KMS-11 (cell line): ENCODE measurements around the gene KIF27.

Experiments used
- H2AFZ ChIP-seq: fragments of 200-600 bp; sonication (generic); 2 replicates; pipeline ENCODE4 v1.6.1; 2016; ENCODE audit warnings: antibody characterized with exemption, mixed run types, low read depth
- H3K27ac ChIP-seq: fragments of 200-600 bp; sonication (generic); 2 replicates; pipeline ENCODE4 v1.6.1; 2016; ENCODE audit warnings: mild to moderate bottlenecking, mixed run types
- H3K27me3 ChIP-seq: fragments of 200-600 bp; sonication (generic); 2 replicates; pipeline ENCODE4 v1.6.1; 2017; ENCODE audit warnings: mild to moderate bottlenecking, low read depth, mixed run types, moderate library complexity; ENCODE audit not compliant: insufficient read depth
- H3K36me3 ChIP-seq: fragments of 200-600 bp; sonication (generic); 2 replicates; pipeline ENCODE4 v1.6.1; 2017; ENCODE audit warnings: mild to moderate bottlenecking, mixed run types; ENCODE audit not compliant: insufficient read depth
- H3K4me1 ChIP-seq: fragments of 200-600 bp; sonication (generic); 2 replicates; pipeline ENCODE4 v1.6.1; 2016; ENCODE audit warnings: mild to moderate bottlenecking, low read depth, mixed run types; ENCODE audit not compliant: poor library complexity, severe bottlenecking
- H3K4me2 ChIP-seq: fragments of 200-600 bp; sonication (generic); 2 replicates; pipeline ENCODE4 v1.7.0; 2016; ENCODE audit warnings: mild to moderate bottlenecking, mixed run types
- H3K4me3 ChIP-seq: fragments of 200-600 bp; sonication (generic); IDR thresholded peaks from 2 replicates; pipeline ENCODE4 v1.6.1; 2017; ENCODE audit warnings: low read depth, low read length, mixed read lengths; ENCODE audit not compliant: insufficient read depth
- H3K79me2 ChIP-seq: fragments of 200-600 bp; sonication (generic); 2 replicates; pipeline ENCODE4 v1.6.1; 2016; ENCODE audit warnings: low read depth, mixed run types; ENCODE audit not compliant: insufficient read depth
- H3K9ac ChIP-seq: fragments of 200-600 bp; sonication (generic); 2 replicates; pipeline ENCODE4 v1.6.1; 2016; ENCODE audit warnings: mild to moderate bottlenecking, mixed run types
- H4K20me1 ChIP-seq: fragments of 200-600 bp; sonication (generic); 2 replicates; pipeline ENCODE4 v1.6.1; 2016; ENCODE audit warnings: mild to moderate bottlenecking, mixed run types; ENCODE audit not compliant: insufficient read depth
- TF ChIP-seq, protein P1 (sequence below): fragments of 200-600 bp; sonication (generic); conservative IDR thresholded peaks from 2 replicates; pipeline ENCODE4 v1.6.1; 2017; ENCODE audit warnings: low read depth, mild to moderate bottlenecking, antibody characterized with exemption, low read length, moderate library complexity, mixed read lengths

Gene KIF27

DNA sequence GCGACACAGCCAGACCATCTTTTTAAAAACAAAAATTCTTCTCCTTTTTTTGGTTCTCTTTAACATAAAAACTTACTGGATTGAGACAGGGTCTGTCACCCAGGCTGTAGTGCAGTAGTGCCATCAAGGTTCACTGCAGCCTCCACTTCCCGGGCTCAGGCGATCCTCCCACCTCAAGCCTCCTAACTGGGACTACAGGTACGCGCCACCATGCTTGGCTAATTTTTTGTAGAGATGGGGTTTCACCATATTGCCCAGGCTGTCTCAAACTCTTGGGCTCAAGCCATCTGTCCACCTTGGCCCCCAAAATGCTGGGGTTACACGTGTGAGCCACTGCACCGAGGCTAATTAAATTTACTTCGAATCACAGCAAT, 45.0 kb upstream of the KIF27 start:
- peaks cover 10% of the 10 kb centered on the region; the same call in 1 of the 2 replicates for H3K79me2 ChIP-seq
- H3K36me3 ChIP-seq, result peaks cover 17% of the 10 kb centered on the region; the same call in 1 of the 2 replicates
- H3K9ac ChIP-seq, result no peak overlapping the region
- no peak overlapping the region for H3K4me3 ChIP-seq
- H2AFZ ChIP-seq, result no peak overlapping the region
- H4K20me1 ChIP-seq, result no peaks in the 10 kb centered on the region; the same call in 1 of the 2 replicates
- peaks cover 8% of the 10 kb centered on the region for H3K4me1 ChIP-seq
- H3K27ac ChIP-seq, result no peak overlapping the region
- no peak overlapping the region for H3K4me2 ChIP-seq
- no peaks in the 10 kb centered on the region for H3K27me3 ChIP-seq
- TF ChIP-seq, protein P1, sequence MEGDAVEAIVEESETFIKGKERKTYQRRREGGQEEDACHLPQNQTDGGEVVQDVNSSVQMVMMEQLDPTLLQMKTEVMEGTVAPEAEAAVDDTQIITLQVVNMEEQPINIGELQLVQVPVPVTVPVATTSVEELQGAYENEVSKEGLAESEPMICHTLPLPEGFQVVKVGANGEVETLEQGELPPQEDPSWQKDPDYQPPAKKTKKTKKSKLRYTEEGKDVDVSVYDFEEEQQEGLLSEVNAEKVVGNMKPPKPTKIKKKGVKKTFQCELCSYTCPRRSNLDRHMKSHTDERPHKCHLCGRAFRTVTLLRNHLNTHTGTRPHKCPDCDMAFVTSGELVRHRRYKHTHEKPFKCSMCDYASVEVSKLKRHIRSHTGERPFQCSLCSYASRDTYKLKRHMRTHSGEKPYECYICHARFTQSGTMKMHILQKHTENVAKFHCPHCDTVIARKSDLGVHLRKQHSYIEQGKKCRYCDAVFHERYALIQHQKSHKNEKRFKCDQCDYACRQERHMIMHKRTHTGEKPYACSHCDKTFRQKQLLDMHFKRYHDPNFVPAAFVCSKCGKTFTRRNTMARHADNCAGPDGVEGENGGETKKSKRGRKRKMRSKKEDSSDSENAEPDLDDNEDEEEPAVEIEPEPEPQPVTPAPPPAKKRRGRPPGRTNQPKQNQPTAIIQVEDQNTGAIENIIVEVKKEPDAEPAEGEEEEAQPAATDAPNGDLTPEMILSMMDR, result no peak

DNA sequence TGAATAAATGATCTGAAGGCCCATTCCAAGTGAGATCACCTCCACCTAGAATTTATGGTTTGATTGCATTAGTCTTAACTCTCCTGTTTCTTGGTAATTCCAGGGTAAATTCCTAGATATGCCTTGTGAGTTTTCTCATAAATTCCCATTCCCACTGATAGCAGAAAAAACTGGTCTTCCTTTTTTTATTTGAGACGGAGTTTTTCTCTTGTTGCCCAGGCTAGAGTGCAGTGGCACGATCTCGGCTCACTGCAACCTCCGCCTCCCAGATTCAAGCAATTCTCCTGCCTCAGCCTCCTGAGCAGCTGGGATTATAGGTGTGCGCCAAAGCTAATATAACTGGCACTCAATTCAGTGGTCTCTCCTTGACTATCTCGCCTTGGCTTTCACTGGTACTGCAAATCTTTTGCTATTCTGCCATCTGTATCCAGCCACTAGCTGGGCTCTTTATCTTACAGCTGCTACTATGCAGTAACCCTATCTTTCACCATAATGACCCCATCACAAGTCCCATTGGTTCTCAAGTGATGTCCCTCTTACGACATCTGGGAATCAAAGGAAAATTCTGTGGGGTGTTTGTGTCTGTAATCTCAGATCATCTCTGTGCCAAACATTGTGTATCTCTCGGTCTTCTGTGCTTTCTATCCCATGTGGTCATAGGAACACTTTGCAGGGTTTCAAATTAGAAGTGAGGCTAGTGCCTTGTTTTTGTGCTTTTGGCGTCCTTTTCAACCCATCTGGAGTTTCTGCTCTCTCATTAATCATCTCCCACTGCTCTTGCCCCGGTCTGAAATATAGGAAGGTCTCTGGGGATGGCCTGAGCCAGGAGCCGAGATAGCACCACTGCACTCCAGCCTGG, 44.3 kb upstream of the KIF27 start:
- TF ChIP-seq, protein P1, result no peak
- Histone ChIP-seq H3K36me3 (peaks cover 16% of the 10 kb centered on the region; the same call in 1 of the 2 replicates), H3K27ac (peak overlapping the region; percentile 25; the same call in 1 of the 2 replicates), H3K4me1 (peaks cover 8% of the 10 kb centered on the region), H3K9ac (no peak overlapping the region), H3K4me3 (no peak overlapping the region), H3K79me2 (peaks cover 4% of the 10 kb centered on the region; the same call in 1 of the 2 replicates), H3K27me3 (no peaks in the 10 kb centered on the region), H4K20me1 (no peaks in the 10 kb centered on the region; the same call in 1 of the 2 replicates), H2AFZ (no peak overlapping the region), H3K4me2 (no peak overlapping the region)

DNA sequence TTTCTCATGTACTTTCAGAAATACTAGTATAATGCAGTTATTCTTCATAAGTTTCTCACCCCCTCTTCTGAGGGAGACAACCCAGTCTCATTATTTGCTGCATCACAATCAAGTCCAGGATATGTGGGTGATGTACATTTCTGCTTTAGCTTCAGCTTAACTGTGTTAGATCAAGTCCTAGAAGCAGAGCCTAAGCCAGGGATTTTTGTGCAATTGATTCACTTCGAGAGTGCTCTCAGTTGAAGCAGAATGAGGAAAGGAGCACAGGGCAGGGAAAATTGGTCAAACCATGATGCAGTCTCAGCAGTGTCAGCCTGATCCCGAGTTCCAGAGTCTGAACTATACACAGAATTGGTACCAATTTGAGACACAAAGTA, 43.7 kb upstream of the KIF27 start:
- no peaks in the 10 kb centered on the region for H3K27me3 ChIP-seq
- no peak overlapping the region for H3K9ac ChIP-seq
- H4K20me1 ChIP-seq, result no peaks in the 10 kb centered on the region
- peaks cover 9% of the 10 kb centered on the region; the same call in 1 of the 2 replicates for H3K36me3 ChIP-seq
- no peak overlapping the region for H3K4me3 ChIP-seq
- H3K4me2 ChIP-seq, result no peak overlapping the region
- TF ChIP-seq, protein P1, result no peak
- no peak overlapping the region for H2AFZ ChIP-seq
- no peaks in the 10 kb centered on the region; the same call in 1 of the 2 replicates for H3K79me2 ChIP-seq
- peaks cover 6% of the 10 kb centered on the region for H3K4me1 ChIP-seq
- H3K27ac ChIP-seq, result peak overlapping the region; percentile 25; the same call in 1 of the 2 replicates

DNA sequence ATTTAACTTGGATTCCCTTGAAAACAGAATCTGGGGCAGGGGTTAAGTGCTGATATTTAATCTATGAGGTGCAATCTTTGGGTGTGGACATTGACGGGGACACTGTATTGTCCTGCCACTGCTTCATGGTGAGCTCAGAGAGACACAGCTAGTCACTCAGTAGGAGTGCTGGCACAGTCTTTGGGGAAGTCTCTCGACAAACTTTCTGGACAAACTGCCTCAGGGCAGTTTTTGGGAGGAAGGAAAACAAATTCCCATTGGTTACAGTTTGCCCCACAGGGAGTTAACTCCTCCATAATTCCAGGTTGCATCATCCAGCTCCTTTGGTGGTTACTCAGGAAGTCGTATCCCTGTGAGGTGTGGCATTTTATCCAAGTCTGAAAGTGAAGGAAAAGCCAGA, 40.9 kb upstream of the KIF27 start:
- H4K20me1 ChIP-seq, result no peaks in the 10 kb centered on the region
- no peak overlapping the region for H3K27ac ChIP-seq
- H3K36me3 ChIP-seq, result no peaks in the 10 kb centered on the region
- no peak overlapping the region for H3K4me3 ChIP-seq
- H3K4me1 ChIP-seq, result no peaks in the 10 kb centered on the region
- no peak overlapping the region for H3K9ac ChIP-seq
- H3K4me2 ChIP-seq, result no peak overlapping the region
- no peak overlapping the region for H2AFZ ChIP-seq
- H3K27me3 ChIP-seq, result no peaks in the 10 kb centered on the region
- H3K79me2 ChIP-seq, result no peaks in the 10 kb centered on the region; the same call in 1 of the 2 replicates
- TF ChIP-seq, protein P1, result no peak
